Stimulated activated naive CD8-positive, alpha-beta T cell treated with anti-CD3 and anti-CD28 coated beads, Interleukin-15, Interleukin-2, amounts not matched to agents 100 ng/mL and 50 ng/mL, for 24 hours (primary cell): ENCODE results near the gene REXO5.
"Not testable (repeated sequence)": the region's sequence is repeated elsewhere in the genome, so short reads cannot be mapped to it uniquely, and the experiment has no call there.

ENCODE experiments used
- H3K27ac Mint-ChIP-seq: one replicate; pipeline ENCODE4 v1.8.0; 2021; ENCODE audit warnings: mild to moderate bottlenecking, mixed read lengths
- H3K27me3 Mint-ChIP-seq: one replicate; pipeline ENCODE4 v1.8.0; 2021; ENCODE audit warnings: mixed read lengths
- H3K36me3 Mint-ChIP-seq: one replicate; pipeline ENCODE4 v1.8.0; 2021; ENCODE audit warnings: low read depth, mixed read lengths
- H3K4me1 Mint-ChIP-seq: one replicate; pipeline ENCODE4 v1.8.0; 2021; ENCODE audit warnings: low read depth, mixed read lengths
- H3K4me3 Mint-ChIP-seq: one replicate; pipeline ENCODE4 v1.8.0; 2021; ENCODE audit warnings: mild to moderate bottlenecking, mixed read lengths
- H3K9me3 Mint-ChIP-seq: one replicate; pipeline ENCODE4 v1.8.0; 2021; ENCODE audit warnings: mixed read lengths

Gene REXO5

GRCh38 chr16:20781697-20782096 is 24.6 kb upstream of the REXO5 start:
- H3K4me1 Mint-ChIP-seq: no peaks in the 10 kb centered on the region
- no peak overlapping the region for H3K4me3 Mint-ChIP-seq

GRCh38 chr16:20782470-20782869 is 23.9 kb upstream of the REXO5 start:
- Mint-ChIP-seq H3K27ac (no peak overlapping the region), H3K4me3 (no peak overlapping the region), H3K27me3 (no peaks in the 10 kb centered on the region), H3K36me3 (peaks cover 9% of the 10 kb centered on the region), H3K9me3 (no peaks in the 10 kb centered on the region), H3K4me1 (no peaks in the 10 kb centered on the region)

More at GRCh38 chr16:20781697-20782096, 24.6 kb upstream of the REXO5 start:
- H3K36me3 Mint-ChIP-seq: peaks cover 9% of the 10 kb centered on the region
- no peak overlapping the region for H3K27ac Mint-ChIP-seq
- no peaks in the 10 kb centered on the region for H3K27me3 Mint-ChIP-seq
- no peaks in the 10 kb centered on the region for H3K9me3 Mint-ChIP-seq

GRCh38 chr16:20784204-20784603 is 22.1 kb upstream of the REXO5 start:
- Mint-ChIP-seq H3K9me3 (no peaks in the 10 kb centered on the region), H3K27ac (no peak overlapping the region), H3K4me3 (no peak overlapping the region), H3K36me3 (peaks cover 9% of the 10 kb centered on the region), H3K4me1 (no peaks in the 10 kb centered on the region), H3K27me3 (no peaks in the 10 kb centered on the region)

GRCh38 chr16:20789130-20789529 is 17.2 kb upstream of the REXO5 start:
- H3K9me3 Mint-ChIP-seq: no peaks in the 10 kb centered on the region
- H3K4me3 Mint-ChIP-seq: no peak overlapping the region
- H3K27me3 Mint-ChIP-seq: no peaks in the 10 kb centered on the region
- H3K36me3 Mint-ChIP-seq: no peaks in the 10 kb centered on the region
- H3K4me1 Mint-ChIP-seq: no peaks in the 10 kb centered on the region
- no peak overlapping the region for H3K27ac Mint-ChIP-seq

- no peaks in the 10 kb centered on the region for H3K27me3 Mint-ChIP-seq
- no peak overlapping the region for H3K4me3 Mint-ChIP-seq
- H3K9me3 Mint-ChIP-seq: no peaks in the 10 kb centered on the region
- H3K36me3 Mint-ChIP-seq: peaks cover 5% of the 10 kb centered on the region
- H3K27ac Mint-ChIP-seq: no peak overlapping the region
- H3K4me1 Mint-ChIP-seq: no peaks in the 10 kb centered on the region
Measured at GRCh38 chr16:20791923-20792612, 14.3 kb upstream of the REXO5 start.

- Mint-ChIP-seq H3K4me1 (peaks cover 7% of the 10 kb centered on the region), H3K4me3 (no peak overlapping the region), H3K27ac (no peak overlapping the region), H3K9me3 (no peaks in the 10 kb centered on the region), H3K27me3 (no peaks in the 10 kb centered on the region), H3K36me3 (peaks cover 32% of the 10 kb centered on the region)
Measured at GRCh38 chr16:20798364-20798763, 8.0 kb upstream of the REXO5 start.

- Mint-ChIP-seq H3K9me3 (no peaks in the 10 kb centered on the region), H3K36me3 (peaks cover 33% of the 10 kb centered on the region), H3K4me1 (peaks cover 7% of the 10 kb centered on the region), H3K27me3 (no peaks in the 10 kb centered on the region), H3K4me3 (no peak overlapping the region), H3K27ac (no peak overlapping the region)
Measured at GRCh38 chr16:20799599-20799998, 6.7 kb upstream of the REXO5 start.

- Mint-ChIP-seq H3K9me3 (no peaks in the 10 kb centered on the region), H3K27me3 (no peaks in the 10 kb centered on the region), H3K27ac (no peak overlapping the region), H3K4me1 (peaks cover 13% of the 10 kb centered on the region), H3K36me3 (peaks cover 33% of the 10 kb centered on the region), H3K4me3 (no peak overlapping the region)
Measured at GRCh38 chr16:20801278-20801677, 5.0 kb upstream of the REXO5 start.

GRCh38 chr16:20803192-20803560 is 3.2 kb upstream of the REXO5 start:
- Mint-ChIP-seq H3K9me3 (no peaks in the 10 kb centered on the region), H3K4me1 (peaks cover 24% of the 10 kb centered on the region), H3K27me3 (no peaks in the 10 kb centered on the region), H3K27ac (peak overlapping the region; percentile 27), H3K4me3 (no peak overlapping the region), H3K36me3 (peaks cover 23% of the 10 kb centered on the region)

GRCh38 chr16:20803561-20804214 is 2.6 kb upstream of the REXO5 start:
- Mint-ChIP-seq H3K36me3 (peaks cover 17% of the 10 kb centered on the region), H3K4me1 (peaks cover 22% of the 10 kb centered on the region), H3K27me3 (no peaks in the 10 kb centered on the region), H3K27ac (peak overlapping the region; percentile 27), H3K9me3 (no peaks in the 10 kb centered on the region), H3K4me3 (no peak overlapping the region)

- not testable (repeated sequence) for H3K27me3 Mint-ChIP-seq, H3K9me3 Mint-ChIP-seq, H3K36me3 Mint-ChIP-seq
- Mint-ChIP-seq H3K4me3 (peak overlapping the region; percentile 97), H3K27ac (peak overlapping the region; percentile 70), H3K4me1 (peaks cover 19% of the 10 kb centered on the region)
Measured at GRCh38 chr16:20805684-20806167, 601 bp upstream of the REXO5 start.

- no peaks in the 10 kb centered on the region for H3K27me3 Mint-ChIP-seq
- peaks cover 19% of the 10 kb centered on the region for H3K4me1 Mint-ChIP-seq
- peak overlapping the region; percentile 75 for H3K27ac Mint-ChIP-seq
- H3K36me3 Mint-ChIP-seq: peaks cover 3% of the 10 kb centered on the region
- H3K4me3 Mint-ChIP-seq: peak overlapping the region; percentile 97
- no peaks in the 10 kb centered on the region for H3K9me3 Mint-ChIP-seq
Measured at GRCh38 chr16:20807862-20808261, 1.5 kb downstream of the REXO5 start.

GRCh38 chr16:20811889-20812439 is 5.6 kb downstream of the REXO5 start:
- peaks cover 12% of the 10 kb centered on the region for H3K4me1 Mint-ChIP-seq
- peaks cover 15% of the 10 kb centered on the region for H3K36me3 Mint-ChIP-seq

GRCh38 chr16:20812510-20812909 is 6.2 kb downstream of the REXO5 start:
- Mint-ChIP-seq H3K36me3 (peaks cover 15% of the 10 kb centered on the region), H3K9me3 (no peaks in the 10 kb centered on the region), H3K4me1 (peaks cover 12% of the 10 kb centered on the region), H3K27ac (no peak overlapping the region), H3K27me3 (no peaks in the 10 kb centered on the region), H3K4me3 (no peak overlapping the region)

More at GRCh38 chr16:20811889-20812439, 5.6 kb downstream of the REXO5 start:
- no peak overlapping the region for H3K4me3 Mint-ChIP-seq
- no peak overlapping the region for H3K27ac Mint-ChIP-seq
- no peaks in the 10 kb centered on the region for H3K27me3 Mint-ChIP-seq
- no peaks in the 10 kb centered on the region for H3K9me3 Mint-ChIP-seq

GRCh38 chr16:20814784-20815183 is 8.5 kb downstream of the REXO5 start:
- Mint-ChIP-seq H3K27ac (peak overlapping the region; percentile 18), H3K36me3 (peaks cover 18% of the 10 kb centered on the region), H3K4me3 (no peak overlapping the region), H3K4me1 (peaks cover 4% of the 10 kb centered on the region), H3K9me3 (no peaks in the 10 kb centered on the region), H3K27me3 (no peaks in the 10 kb centered on the region)
